IPS DF 4.7 (cell line): ENCODE results near the gene RASSF4.
A peak's percentile ranks its signal among the peaks of the same experiment; 100 is the strongest.

Source experiments
- DNase-seq: peaks from one replicate; pipeline ENCODE4 v3.0.0-alpha.2; 2013; ENCODE audit warnings: low spot score; ENCODE audit errors: extremely low read depth

The RASSF4 gene

GRCh38 chr10:44959247-44960087 lies at the start of gene RASSF4:
Gene RASSF4, plus strand, starts transcription at chr10:44959802. Its CDS starts 10,401 bp downstream, at chr10:44970203.
- DNase-seq, result no peak

GRCh38 chr10:44909910-44910309 lies 49.7 kb upstream of the RASSF4 start:
- DNase-seq, result no peak

- no peak for DNase-seq
Observed at GRCh38 chr10:44910602-44911001, 49.0 kb upstream of the RASSF4 start.

- DNase-seq, result no peak
Observed at GRCh38 chr10:44911081-44911540, 48.5 kb upstream of the RASSF4 start, which contains the start of gene TMEM72. Gene TMEM72, plus strand, starts transcription at chr10:44911337. Its CDS starts 176 bp downstream, at chr10:44911513.

GRCh38 chr10:44911951-44912350 lies 47.7 kb upstream of the RASSF4 start:
- no peak for DNase-seq

- DNase-seq, result no peak
Observed at GRCh38 chr10:44913350-44914081, 46.1 kb upstream of the RASSF4 start.

- DNase-seq, result no peak
Observed at GRCh38 chr10:44914891-44915290, 44.7 kb upstream of the RASSF4 start.

- no peak for DNase-seq
Observed at GRCh38 chr10:44916429-44916828, 43.2 kb upstream of the RASSF4 start.

- DNase-seq, result no peak
Observed at GRCh38 chr10:44917848-44918247, 41.8 kb upstream of the RASSF4 start.

- DNase-seq, result no peak
Observed at GRCh38 chr10:44920252-44920651, 39.4 kb upstream of the RASSF4 start.

- DNase-seq, result no peak
Observed at GRCh38 chr10:44921061-44921460, 38.5 kb upstream of the RASSF4 start.

GRCh38 chr10:44921506-44921905 lies 38.1 kb upstream of the RASSF4 start:
- no peak for DNase-seq

GRCh38 chr10:44922021-44922420 lies 37.6 kb upstream of the RASSF4 start:
- no peak for DNase-seq

- DNase-seq, result no peak
Observed at GRCh38 chr10:44922796-44923545, 36.6 kb upstream of the RASSF4 start.

- DNase-seq, result no peak
Observed at GRCh38 chr10:44923611-44924010, 36.0 kb upstream of the RASSF4 start.

- DNase-seq, result no peak
Observed at GRCh38 chr10:44924261-44925040, 35.2 kb upstream of the RASSF4 start.

- peak; percentile 66 for DNase-seq
Observed at GRCh38 chr10:44925224-44925623, 34.4 kb upstream of the RASSF4 start.

GRCh38 chr10:44925811-44926750 lies 33.5 kb upstream of the RASSF4 start:
- no peak for DNase-seq

GRCh38 chr10:44926751-44927351 lies 32.8 kb upstream of the RASSF4 start:
- DNase-seq, result no peak
